ENCODE measurements around the gene CTTN. TPM values are rescaled to one million over a fixed set of nuclear protein-coding genes. Genes with fewer than 3 reads are reported as not detected.

CTTN gene
- total RNA-seq, 1 experiment from 2014 or later = 224 TPM

GRCh38 chr11:70381872-70382861 lies 16.2 kb upstream of the CTTN start:
- H3K4me1 ChIP-seq (ENCODE audit: insufficient read depth, low read length) = peaks cover 6% of the 10 kb centered on the region; the same call in 1 of the 2 replicates
- H2BK15ac ChIP-seq (ENCODE audit: low read depth, low read length) = no peak overlapping the region
- no peak overlapping the region for H3K23ac ChIP-seq (ENCODE audit: insufficient read length, low read depth, low read length)
- no peaks in the 10 kb centered on the region for H4K20me1 ChIP-seq (ENCODE audit: control insufficient read depth, insufficient read depth, insufficient read length)
- H2BK120ac ChIP-seq (ENCODE audit: low read depth, low read length, poor library complexity, severe bottlenecking) = no peak overlapping the region
- H3K9ac ChIP-seq (ENCODE audit: extremely low read depth, insufficient read length, low read length) = no peak overlapping the region
- H3K18ac ChIP-seq (ENCODE audit: insufficient read length, low read depth, low read length) = no peak overlapping the region
- H3K4me2 ChIP-seq (ENCODE audit: insufficient read depth, insufficient read length, low read length) = no peak overlapping the region
- H3K9me3 Mint-ChIP-seq = no peaks in the 10 kb centered on the region
- H4K8ac ChIP-seq (replicated peaks; ENCODE audit: insufficient read length, low read depth, low read length) = no peak overlapping the region
- H2BK20ac ChIP-seq (ENCODE audit: low read depth, low read length, poor library complexity, severe bottlenecking) = no peak overlapping the region
- H3K14ac ChIP-seq (ENCODE audit: insufficient read depth, low read length) = no peak overlapping the region; the same call in 1 of the 2 replicates
- H2BK12ac ChIP-seq (ENCODE audit: insufficient read length, low read depth, low read length) = no peak overlapping the region
- H2AK5ac ChIP-seq (ENCODE audit: insufficient read length, low read length) = no peak overlapping the region
- H3K36me3 Mint-ChIP-seq (ENCODE audit: insufficient read depth in 1 of 3, low read depth in 3 of 3) = peaks cover 25 to 71% (median 44%) of the 10 kb centered on the region in 3 experiments; a peak in 6 of 7 replicates
- H3K56ac ChIP-seq (ENCODE audit: insufficient read length, low read depth, low read length) = no peak overlapping the region
- no CpG with 5 or more reads among the region's 15 CpGs for WGBS (ENCODE audit: extremely low coverage, insufficient read length, low lambda C conversion rate)
- H4K5ac ChIP-seq (ENCODE audit: insufficient read length, low read depth, low read length) = no peak overlapping the region
- no peak overlapping the region for H2BK5ac ChIP-seq (ENCODE audit: insufficient read length, low read length)
- no peak overlapping the region for H3K4ac ChIP-seq (ENCODE audit: low read depth, low read length)
- H3K79me2 ChIP-seq (ENCODE audit: insufficient read depth, low read length) = no peaks in the 10 kb centered on the region
- H3K23me2 ChIP-seq (ENCODE audit: insufficient read length, low read depth, low read length, poor library complexity, severe bottlenecking) = no peaks in the 10 kb centered on the region
- peak overlapping the region; percentile 24 to 93 (median 83); a peak in 6 of 7 replicates for H3K27ac Mint-ChIP-seq
- H3K27me3 ChIP-seq (ENCODE audit: insufficient read depth, low read length) = no peaks in the 10 kb centered on the region
- H3K27ac ChIP-seq (ENCODE audit: insufficient read length, low read depth, low read length) = no peak overlapping the region
- H3K4me1 Mint-ChIP-seq = peaks cover 17 to 19% of the 10 kb centered on the region in 2 experiments
- H2AFZ ChIP-seq (ENCODE audit: low read length) = no peak overlapping the region
- H3K9me3 ChIP-seq (ENCODE audit: control insufficient read depth, low read depth, low read length) = no peaks in the 10 kb centered on the region
- no peaks in the 10 kb centered on the region for H3K79me1 ChIP-seq (ENCODE audit: insufficient read depth, low read depth, low read length, poor library complexity, severe bottlenecking)
- DNase-seq = no peak
- H3K27me3 Mint-ChIP-seq (ENCODE audit: low read depth) = no peaks in the 10 kb centered on the region
- H3K4me3 Mint-ChIP-seq = no peak overlapping the region; a peak in 1 of 5 replicates
- H4K91ac ChIP-seq (ENCODE audit: insufficient read length, low read depth, low read length) = no peak overlapping the region
- H3T11ph ChIP-seq (ENCODE audit: low read length) = no peak overlapping the region
- peak; percentile 29; the same call in 1 of the 3 replicates for TF ChIP-seq CTCF (conservative IDR thresholded peaks at IDR 0.05)

Measured in H9 (cell line).